ENCODE results near the gene IGFN1. TPM values are rescaled to one million over a fixed set of nuclear protein-coding genes. Genes with fewer than 3 reads are reported as not detected.

IGFN1 gene
- total and polyA plus RNA-seq, 2 experiments from 2014 or later, result 0.37 to 3.1 TPM

- no peaks in the 10 kb centered on the region for H4K20me1 ChIP-seq (ENCODE audit: insufficient read depth, poor library complexity, severe bottlenecking)
- no peaks in the 10 kb centered on the region for H3K79me2 ChIP-seq
- DNase-seq (ENCODE audit: low spot score), result no peak
- peaks cover 7% of the 10 kb centered on the region for H3K4me1 ChIP-seq (ENCODE audit: insufficient read depth)
- H3K9me2 ChIP-seq (replicated peaks; ENCODE audit: insufficient read depth), result no peaks in the 10 kb centered on the region
- 94% methylated on average over 8 of the region's 8 CpGs for WGBS (ENCODE audit: low lambda C conversion rate, missing lambda C conversion rate)
- H2AFZ ChIP-seq, result no peak overlapping the region
- H3K4me2 ChIP-seq, result no peak overlapping the region
- no peak overlapping the region for H3K27ac ChIP-seq
- no peak for TF ChIP-seq CTCF (IDR thresholded peaks at IDR 0.05; ENCODE audit: poor library complexity)
- no peak for TF ChIP-seq EZH2phosphoT487 (IDR thresholded peaks at IDR 0.05; ENCODE audit: low read depth, severe bottlenecking, unreplicated experiment)
- TF ChIP-seq EZH2 (IDR thresholded peaks at IDR 0.05; ENCODE audit: borderline replicate concordance), result no peak
- no peak overlapping the region for H3K4me3 ChIP-seq
- H3K27me3 ChIP-seq, result peaks cover 8% of the 10 kb centered on the region
- no peaks in the 10 kb centered on the region for H3K9me3 ChIP-seq (ENCODE audit: low read depth)
- no peaks in the 10 kb centered on the region for H3K36me3 ChIP-seq (replicated peaks; ENCODE audit: insufficient read depth, low read depth)
Observed at GRCh38 chr1:201260648-201261311, 70.2 kb downstream of the IGFN1 start.

- Histone ChIP-seq H3K27me3 (peaks cover 8% of the 10 kb centered on the region), H4K20me1 (ENCODE audit: insufficient read depth, poor library complexity, severe bottlenecking) (no peaks in the 10 kb centered on the region), H2AFZ (no peak overlapping the region), H3K36me3 (replicated peaks; ENCODE audit: insufficient read depth, low read depth) (no peaks in the 10 kb centered on the region), H3K27ac (no peak overlapping the region), H3K4me1 (ENCODE audit: insufficient read depth) (peaks cover 7% of the 10 kb centered on the region), H3K79me2 (no peaks in the 10 kb centered on the region), H3K4me3 (no peak overlapping the region), H3K4me2 (no peak overlapping the region), H3K9me2 (replicated peaks; ENCODE audit: insufficient read depth) (no peaks in the 10 kb centered on the region), H3K9me3 (ENCODE audit: low read depth) (no peaks in the 10 kb centered on the region)
- 95% methylated on average over 8 of the region's 8 CpGs for WGBS (ENCODE audit: low lambda C conversion rate, missing lambda C conversion rate)
- no peak for TF ChIP-seq CTCF (IDR thresholded peaks at IDR 0.05; ENCODE audit: poor library complexity)
- TF ChIP-seq EZH2 (IDR thresholded peaks at IDR 0.05; ENCODE audit: borderline replicate concordance), result no peak
- no peak for TF ChIP-seq EZH2phosphoT487 (IDR thresholded peaks at IDR 0.05; ENCODE audit: low read depth, severe bottlenecking, unreplicated experiment)
- DNase-seq (ENCODE audit: low spot score), result no peak
Observed at GRCh38 chr1:201261771-201262547, 71.3 kb downstream of the IGFN1 start.

GRCh38 chr1:201262963-201263608 is 72.5 kb downstream of the IGFN1 start:
- Histone ChIP-seq H3K4me2 (no peak overlapping the region), H3K36me3 (replicated peaks; ENCODE audit: insufficient read depth, low read depth) (no peaks in the 10 kb centered on the region), H3K4me3 (no peak overlapping the region), H3K9me3 (ENCODE audit: low read depth) (no peaks in the 10 kb centered on the region), H2AFZ (no peak overlapping the region), H4K20me1 (ENCODE audit: insufficient read depth, poor library complexity, severe bottlenecking) (no peaks in the 10 kb centered on the region), H3K27ac (no peak overlapping the region), H3K4me1 (ENCODE audit: insufficient read depth) (peaks cover 7% of the 10 kb centered on the region), H3K27me3 (peaks cover 8% of the 10 kb centered on the region), H3K9me2 (replicated peaks; ENCODE audit: insufficient read depth) (no peaks in the 10 kb centered on the region), H3K79me2 (no peaks in the 10 kb centered on the region)
- TF ChIP-seq CTCF (IDR thresholded peaks at IDR 0.05; ENCODE audit: poor library complexity) (no peak), EZH2phosphoT487 (IDR thresholded peaks at IDR 0.05; ENCODE audit: low read depth, severe bottlenecking, unreplicated experiment) (no peak), EZH2 (IDR thresholded peaks at IDR 0.05; ENCODE audit: borderline replicate concordance) (no peak)
- no peak for DNase-seq (ENCODE audit: low spot score)
- 73% methylated on average over 7 of the region's 7 CpGs for WGBS (ENCODE audit: low lambda C conversion rate, missing lambda C conversion rate)
